GM23338 (cell line): ENCODE data around the gene ZFP92. TPM values are rescaled to one million over a fixed set of nuclear protein-coding genes. Genes with fewer than 3 reads are reported as not detected.

ENCODE experiments used
- ATAC-seq: fragments of 200-7000 bp; cut with Tn5 transposase; 3 replicates; pipeline ENCODE4 v1.9.1; 2020
- DNase-seq: peaks from one replicate; pipeline ENCODE4 v3.0.0-alpha.2; 2015; ENCODE audit warnings: low spot score
- H2AFZ ChIP-seq: fragments of 200-600 bp; sonication (generic); 2 replicates; pipeline ENCODE4 v1.8.0; 2016; ENCODE audit warnings: antibody characterized with exemption, mild to moderate bottlenecking, moderate library complexity
- H3F3A ChIP-seq: fragments of 200-600 bp; sonication (generic); replicated peaks from 2 replicates; pipeline ENCODE4 v1.8.0; 2017; ENCODE audit warnings: antibody characterized with exemption, mixed run types, low read depth
- H3K27ac ChIP-seq: fragments of 200-600 bp; sonication (generic); 2 replicates; pipeline ENCODE4 v1.6.1; 2016; ENCODE audit warnings: low read depth
- H3K27me3 ChIP-seq: fragments of 200-600 bp; sonication (generic); 2 replicates; pipeline ENCODE4 v1.8.0; 2016; ENCODE audit warnings: mild to moderate bottlenecking, mixed run types, moderate library complexity; ENCODE audit not compliant: insufficient read depth
- H3K36me3 ChIP-seq: fragments of 200-600 bp; sonication (generic); 2 replicates; pipeline ENCODE4 v1.8.0; 2016; ENCODE audit warnings: mild to moderate bottlenecking; ENCODE audit not compliant: insufficient read depth
- H3K4me1 ChIP-seq: fragments of 200-600 bp; sonication (generic); 2 replicates; pipeline ENCODE4 v1.8.0; 2016; ENCODE audit warnings: mild to moderate bottlenecking, moderate library complexity; ENCODE audit not compliant: insufficient read depth
- H3K4me2 ChIP-seq: fragments of 200-600 bp; sonication (generic); 2 replicates; pipeline ENCODE4 v1.7.1; 2017; ENCODE audit warnings: mixed run types
- H3K4me3 ChIP-seq: fragments of 200-600 bp; sonication (generic); 2 replicates; pipeline ENCODE4 v1.6.1; 2016; ENCODE audit warnings: mixed run types
- H3K79me2 ChIP-seq: fragments of 200-600 bp; sonication (generic); replicated peaks from 2 replicates; pipeline ENCODE4 v1.8.0; 2017; ENCODE audit warnings: mild to moderate bottlenecking; ENCODE audit not compliant: insufficient read depth
- H3K9me2 ChIP-seq: fragments of 200-600 bp; sonication (generic); 2 replicates; pipeline ENCODE4 v1.8.0; 2017; ENCODE audit not compliant: insufficient read depth
- H4K20me1 ChIP-seq: fragments of 200-600 bp; sonication (generic); replicated peaks from 2 replicates; pipeline ENCODE4 v1.8.0; 2017; ENCODE audit warnings: mild to moderate bottlenecking; ENCODE audit not compliant: insufficient read depth
- H3K27ac Mint-ChIP-seq: 2 replicates; pipeline ENCODE4 v1.8.0; 2020; ENCODE audit warnings: inconsistent platforms, mild to moderate bottlenecking, moderate library complexity, mixed read lengths
- H3K27me3 Mint-ChIP-seq: 3 replicates; pipeline ENCODE4 v1.8.0; 2022; ENCODE audit warnings: low read depth, mild to moderate bottlenecking, moderate library complexity, mixed read lengths, inconsistent platforms; ENCODE audit not compliant: insufficient read depth, poor library complexity
- H3K36me3 Mint-ChIP-seq: 3 replicates; pipeline ENCODE4 v1.8.0; 2021; ENCODE audit warnings: low read depth, mild to moderate bottlenecking, inconsistent platforms, moderate library complexity, mixed read lengths
- H3K4me1 Mint-ChIP-seq: 3 replicates; pipeline ENCODE4 v1.8.0; 2020; ENCODE audit warnings: mild to moderate bottlenecking, inconsistent platforms, mixed read lengths
- H3K4me3 Mint-ChIP-seq: 3 replicates; pipeline ENCODE4 v1.8.0; 2021; ENCODE audit warnings: moderate library complexity, mild to moderate bottlenecking, inconsistent platforms, mixed read lengths
- H3K9me3 Mint-ChIP-seq: 3 replicates; pipeline ENCODE4 v1.8.0; 2020; ENCODE audit warnings: moderate library complexity, mild to moderate bottlenecking, inconsistent platforms, mixed read lengths
- CREB1 ChIP-seq: fragments of 250-450 bp; sonication (Bioruptor Pico); IDR thresholded peaks from 2 replicates; pipeline ENCODE4 v1.5.0; 2020; ENCODE audit warnings: low read depth, mild to moderate bottlenecking, moderate library complexity
- EZH2 ChIP-seq: fragments of 200-600 bp; sonication (generic); IDR thresholded peaks from one replicate; pipeline ENCODE4 v1.8.0; 2017; ENCODE audit warnings: antibody characterized with exemption, mild to moderate bottlenecking, low read depth; ENCODE audit not compliant: unreplicated experiment
- EZH2phosphoT487 ChIP-seq: fragments of 200-600 bp; sonication (generic); IDR thresholded peaks from one replicate; pipeline ENCODE4 v1.8.1; 2018; ENCODE audit warnings: antibody characterized with exemption; ENCODE audit not compliant: unreplicated experiment
- POLR2AphosphoS5 ChIP-seq: IDR thresholded peaks from 2 replicates; pipeline ENCODE4 v1.6.1; 2016; ENCODE audit warnings: antibody characterized with exemption, low read depth
- ZNF114 ChIP-seq: fragments of 250-450 bp; sonication (Bioruptor Pico); IDR thresholded peaks from 2 replicates; pipeline ENCODE4 v1.5.0; 2020; ENCODE audit warnings: mild to moderate bottlenecking, moderate library complexity
- polyA plus RNA-seq: library from polyadenylated mRNA; unstranded; fragments of >200 nt; fragmentation: Nextera tagmentation; extraction: Ambion mirVana; gene quantifications from 2 replicates; pipeline ENCODE4 v1.2.1, GENCODE V29; 2016
- total RNA-seq: library from RNA; depleted of rRNA; stranded (reverse); fragments of >200 nt; shearing (Covaris generic); gene quantifications from 2 replicates; pipeline ENCODE4 v1.2.3, GENCODE V29; 2014
- TF ChIP-seq, protein P1 (sequence below), 2 experiments: fragments of 200-600 bp in 1 of 2; sonication (generic) in 1 of 2; conservative IDR thresholded peaks; 2 replicates each; pipeline versions ENCODE4 v1.5.1 to v1.6.1; 2016 to 2017; ENCODE audit warnings: antibody characterized with exemption in 2 of 2, low read depth in 2 of 2, mild to moderate bottlenecking in 2 of 2, moderate library complexity in 1 of 2
- TF ChIP-seq, protein P2 (sequence below): IDR thresholded peaks from one replicate; pipeline ENCODE4 v1.6.1; 2018; ENCODE audit warnings: antibody characterized with exemption; ENCODE audit not compliant: unreplicated experiment
- TF ChIP-seq, protein P3 (sequence below): IDR thresholded peaks from 2 replicates; pipeline ENCODE4 v1.6.1; 2016; ENCODE audit warnings: antibody characterized with exemption
- TF ChIP-seq, protein P4 (sequence below): fragments of 250-450 bp; sonication (Bioruptor Pico); IDR thresholded peaks from 2 replicates; pipeline ENCODE4 v1.5.0; 2020; ENCODE audit warnings: mild to moderate bottlenecking, moderate library complexity

ZFP92 gene
- total and polyA plus RNA-seq, 2 experiments from 2014 or later, result 0.05 to 0.52 TPM

DNA sequence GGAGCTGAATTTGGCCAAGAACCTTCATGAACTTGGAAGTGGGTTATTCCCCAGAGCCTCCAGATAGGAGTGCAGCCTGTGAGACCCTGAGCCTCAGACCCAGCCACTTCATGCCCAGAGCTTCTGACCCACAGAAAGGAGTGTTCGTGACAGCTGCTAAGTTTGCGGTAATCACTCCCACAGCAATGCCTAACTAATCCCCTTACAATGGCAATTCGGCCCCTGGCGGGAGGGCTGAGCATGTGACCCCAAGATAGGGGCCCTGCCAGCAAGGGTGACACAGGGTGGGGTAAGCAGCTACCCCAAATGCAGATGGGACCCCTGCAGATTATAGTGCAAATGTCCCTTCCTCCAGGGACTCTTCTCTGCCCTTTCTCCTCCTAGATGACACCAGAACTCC, 32.7 kb upstream of the ZFP92 start:
- Histone ChIP-seq H3K27me3 (no peaks in the 10 kb centered on the region), H3K27ac (no peak overlapping the region), H3K4me3 (no peak overlapping the region), H3K4me1 (no peaks in the 10 kb centered on the region), H3F3A (no peaks in the 10 kb centered on the region), H2AFZ (no peak overlapping the region), H3K36me3 (no peaks in the 10 kb centered on the region), H3K4me2 (no peak overlapping the region), H4K20me1 (no peaks in the 10 kb centered on the region), H3K9me2 (no peaks in the 10 kb centered on the region), H3K79me2 (no peaks in the 10 kb centered on the region)
- H3K4me3 Mint-ChIP-seq, result no peak overlapping the region
- no peak for ATAC-seq
- H3K36me3 Mint-ChIP-seq, result peaks cover 3% of the 10 kb centered on the region; the same call in 2 of the 3 replicates
- H3K9me3 Mint-ChIP-seq, result peaks cover 6% of the 10 kb centered on the region; the same call in 2 of the 3 replicates
- peaks cover 3% of the 10 kb centered on the region for H3K27me3 Mint-ChIP-seq
- no peak overlapping the region for H3K27ac Mint-ChIP-seq
- no peak for DNase-seq
- H3K4me1 Mint-ChIP-seq, result peaks cover 6% of the 10 kb centered on the region; the same call in 2 of the 3 replicates
- TF ChIP-seq ZNF114, result no peak

DNA sequence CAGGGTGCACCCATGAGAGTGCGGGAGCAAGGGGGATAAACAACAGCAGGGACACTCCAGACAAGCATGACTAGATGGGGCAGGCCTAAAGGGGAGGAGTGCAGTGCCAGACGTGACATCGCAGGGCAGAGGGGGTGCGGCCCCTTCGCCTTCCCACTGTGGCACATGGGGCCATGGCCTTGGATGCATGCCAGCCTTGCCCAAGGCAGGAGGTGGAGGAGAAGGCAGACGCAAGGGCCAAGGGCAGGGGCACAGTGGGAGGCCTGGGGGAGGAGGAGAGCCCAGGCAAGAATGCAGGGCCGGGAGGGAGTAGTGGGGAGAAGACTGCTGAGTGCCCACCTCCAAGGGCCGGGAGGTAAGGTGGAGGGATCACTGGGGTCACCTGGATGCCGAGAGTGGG, 31.8 kb upstream of the ZFP92 start:
- no peaks in the 10 kb centered on the region for H3K4me1 ChIP-seq
- H3K4me3 ChIP-seq, result no peak overlapping the region
- H3K27me3 Mint-ChIP-seq, result peaks cover 3% of the 10 kb centered on the region
- H2AFZ ChIP-seq, result no peak overlapping the region
- H4K20me1 ChIP-seq, result no peaks in the 10 kb centered on the region
- H3K27ac Mint-ChIP-seq, result no peak overlapping the region
- no peaks in the 10 kb centered on the region for H3F3A ChIP-seq
- H3K4me3 Mint-ChIP-seq, result no peak overlapping the region
- no peak overlapping the region for H3K27ac ChIP-seq
- H3K9me3 Mint-ChIP-seq, result peaks cover 6% of the 10 kb centered on the region; the same call in 2 of the 3 replicates
- H3K36me3 Mint-ChIP-seq, result peaks cover 3% of the 10 kb centered on the region; the same call in 2 of the 3 replicates
- ATAC-seq (no peak), DNase-seq (no peak)
- H3K4me1 Mint-ChIP-seq, result peaks cover 6% of the 10 kb centered on the region; the same call in 2 of the 3 replicates
- no peaks in the 10 kb centered on the region for H3K36me3 ChIP-seq
- no peak overlapping the region for H3K4me2 ChIP-seq
- H3K9me2 ChIP-seq, result no peaks in the 10 kb centered on the region
- H3K79me2 ChIP-seq, result no peaks in the 10 kb centered on the region
- no peaks in the 10 kb centered on the region for H3K27me3 ChIP-seq
- TF ChIP-seq, protein P1, sequence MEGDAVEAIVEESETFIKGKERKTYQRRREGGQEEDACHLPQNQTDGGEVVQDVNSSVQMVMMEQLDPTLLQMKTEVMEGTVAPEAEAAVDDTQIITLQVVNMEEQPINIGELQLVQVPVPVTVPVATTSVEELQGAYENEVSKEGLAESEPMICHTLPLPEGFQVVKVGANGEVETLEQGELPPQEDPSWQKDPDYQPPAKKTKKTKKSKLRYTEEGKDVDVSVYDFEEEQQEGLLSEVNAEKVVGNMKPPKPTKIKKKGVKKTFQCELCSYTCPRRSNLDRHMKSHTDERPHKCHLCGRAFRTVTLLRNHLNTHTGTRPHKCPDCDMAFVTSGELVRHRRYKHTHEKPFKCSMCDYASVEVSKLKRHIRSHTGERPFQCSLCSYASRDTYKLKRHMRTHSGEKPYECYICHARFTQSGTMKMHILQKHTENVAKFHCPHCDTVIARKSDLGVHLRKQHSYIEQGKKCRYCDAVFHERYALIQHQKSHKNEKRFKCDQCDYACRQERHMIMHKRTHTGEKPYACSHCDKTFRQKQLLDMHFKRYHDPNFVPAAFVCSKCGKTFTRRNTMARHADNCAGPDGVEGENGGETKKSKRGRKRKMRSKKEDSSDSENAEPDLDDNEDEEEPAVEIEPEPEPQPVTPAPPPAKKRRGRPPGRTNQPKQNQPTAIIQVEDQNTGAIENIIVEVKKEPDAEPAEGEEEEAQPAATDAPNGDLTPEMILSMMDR (conservative IDR thresholded peaks at IDR 0.05; ENCODE audit: low read depth in 2 of 2), result no peak
- TF ChIP-seq, protein P2, sequence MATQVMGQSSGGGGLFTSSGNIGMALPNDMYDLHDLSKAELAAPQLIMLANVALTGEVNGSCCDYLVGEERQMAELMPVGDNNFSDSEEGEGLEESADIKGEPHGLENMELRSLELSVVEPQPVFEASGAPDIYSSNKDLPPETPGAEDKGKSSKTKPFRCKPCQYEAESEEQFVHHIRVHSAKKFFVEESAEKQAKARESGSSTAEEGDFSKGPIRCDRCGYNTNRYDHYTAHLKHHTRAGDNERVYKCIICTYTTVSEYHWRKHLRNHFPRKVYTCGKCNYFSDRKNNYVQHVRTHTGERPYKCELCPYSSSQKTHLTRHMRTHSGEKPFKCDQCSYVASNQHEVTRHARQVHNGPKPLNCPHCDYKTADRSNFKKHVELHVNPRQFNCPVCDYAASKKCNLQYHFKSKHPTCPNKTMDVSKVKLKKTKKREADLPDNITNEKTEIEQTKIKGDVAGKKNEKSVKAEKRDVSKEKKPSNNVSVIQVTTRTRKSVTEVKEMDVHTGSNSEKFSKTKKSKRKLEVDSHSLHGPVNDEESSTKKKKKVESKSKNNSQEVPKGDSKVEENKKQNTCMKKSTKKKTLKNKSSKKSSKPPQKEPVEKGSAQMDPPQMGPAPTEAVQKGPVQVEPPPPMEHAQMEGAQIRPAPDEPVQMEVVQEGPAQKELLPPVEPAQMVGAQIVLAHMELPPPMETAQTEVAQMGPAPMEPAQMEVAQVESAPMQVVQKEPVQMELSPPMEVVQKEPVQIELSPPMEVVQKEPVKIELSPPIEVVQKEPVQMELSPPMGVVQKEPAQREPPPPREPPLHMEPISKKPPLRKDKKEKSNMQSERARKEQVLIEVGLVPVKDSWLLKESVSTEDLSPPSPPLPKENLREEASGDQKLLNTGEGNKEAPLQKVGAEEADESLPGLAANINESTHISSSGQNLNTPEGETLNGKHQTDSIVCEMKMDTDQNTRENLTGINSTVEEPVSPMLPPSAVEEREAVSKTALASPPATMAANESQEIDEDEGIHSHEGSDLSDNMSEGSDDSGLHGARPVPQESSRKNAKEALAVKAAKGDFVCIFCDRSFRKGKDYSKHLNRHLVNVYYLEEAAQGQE, result no peak
- TF ChIP-seq, protein P3, sequence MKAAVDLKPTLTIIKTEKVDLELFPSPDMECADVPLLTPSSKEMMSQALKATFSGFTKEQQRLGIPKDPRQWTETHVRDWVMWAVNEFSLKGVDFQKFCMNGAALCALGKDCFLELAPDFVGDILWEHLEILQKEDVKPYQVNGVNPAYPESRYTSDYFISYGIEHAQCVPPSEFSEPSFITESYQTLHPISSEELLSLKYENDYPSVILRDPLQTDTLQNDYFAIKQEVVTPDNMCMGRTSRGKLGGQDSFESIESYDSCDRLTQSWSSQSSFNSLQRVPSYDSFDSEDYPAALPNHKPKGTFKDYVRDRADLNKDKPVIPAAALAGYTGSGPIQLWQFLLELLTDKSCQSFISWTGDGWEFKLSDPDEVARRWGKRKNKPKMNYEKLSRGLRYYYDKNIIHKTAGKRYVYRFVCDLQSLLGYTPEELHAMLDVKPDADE, result no peak
- TF ChIP-seq, protein P4, sequence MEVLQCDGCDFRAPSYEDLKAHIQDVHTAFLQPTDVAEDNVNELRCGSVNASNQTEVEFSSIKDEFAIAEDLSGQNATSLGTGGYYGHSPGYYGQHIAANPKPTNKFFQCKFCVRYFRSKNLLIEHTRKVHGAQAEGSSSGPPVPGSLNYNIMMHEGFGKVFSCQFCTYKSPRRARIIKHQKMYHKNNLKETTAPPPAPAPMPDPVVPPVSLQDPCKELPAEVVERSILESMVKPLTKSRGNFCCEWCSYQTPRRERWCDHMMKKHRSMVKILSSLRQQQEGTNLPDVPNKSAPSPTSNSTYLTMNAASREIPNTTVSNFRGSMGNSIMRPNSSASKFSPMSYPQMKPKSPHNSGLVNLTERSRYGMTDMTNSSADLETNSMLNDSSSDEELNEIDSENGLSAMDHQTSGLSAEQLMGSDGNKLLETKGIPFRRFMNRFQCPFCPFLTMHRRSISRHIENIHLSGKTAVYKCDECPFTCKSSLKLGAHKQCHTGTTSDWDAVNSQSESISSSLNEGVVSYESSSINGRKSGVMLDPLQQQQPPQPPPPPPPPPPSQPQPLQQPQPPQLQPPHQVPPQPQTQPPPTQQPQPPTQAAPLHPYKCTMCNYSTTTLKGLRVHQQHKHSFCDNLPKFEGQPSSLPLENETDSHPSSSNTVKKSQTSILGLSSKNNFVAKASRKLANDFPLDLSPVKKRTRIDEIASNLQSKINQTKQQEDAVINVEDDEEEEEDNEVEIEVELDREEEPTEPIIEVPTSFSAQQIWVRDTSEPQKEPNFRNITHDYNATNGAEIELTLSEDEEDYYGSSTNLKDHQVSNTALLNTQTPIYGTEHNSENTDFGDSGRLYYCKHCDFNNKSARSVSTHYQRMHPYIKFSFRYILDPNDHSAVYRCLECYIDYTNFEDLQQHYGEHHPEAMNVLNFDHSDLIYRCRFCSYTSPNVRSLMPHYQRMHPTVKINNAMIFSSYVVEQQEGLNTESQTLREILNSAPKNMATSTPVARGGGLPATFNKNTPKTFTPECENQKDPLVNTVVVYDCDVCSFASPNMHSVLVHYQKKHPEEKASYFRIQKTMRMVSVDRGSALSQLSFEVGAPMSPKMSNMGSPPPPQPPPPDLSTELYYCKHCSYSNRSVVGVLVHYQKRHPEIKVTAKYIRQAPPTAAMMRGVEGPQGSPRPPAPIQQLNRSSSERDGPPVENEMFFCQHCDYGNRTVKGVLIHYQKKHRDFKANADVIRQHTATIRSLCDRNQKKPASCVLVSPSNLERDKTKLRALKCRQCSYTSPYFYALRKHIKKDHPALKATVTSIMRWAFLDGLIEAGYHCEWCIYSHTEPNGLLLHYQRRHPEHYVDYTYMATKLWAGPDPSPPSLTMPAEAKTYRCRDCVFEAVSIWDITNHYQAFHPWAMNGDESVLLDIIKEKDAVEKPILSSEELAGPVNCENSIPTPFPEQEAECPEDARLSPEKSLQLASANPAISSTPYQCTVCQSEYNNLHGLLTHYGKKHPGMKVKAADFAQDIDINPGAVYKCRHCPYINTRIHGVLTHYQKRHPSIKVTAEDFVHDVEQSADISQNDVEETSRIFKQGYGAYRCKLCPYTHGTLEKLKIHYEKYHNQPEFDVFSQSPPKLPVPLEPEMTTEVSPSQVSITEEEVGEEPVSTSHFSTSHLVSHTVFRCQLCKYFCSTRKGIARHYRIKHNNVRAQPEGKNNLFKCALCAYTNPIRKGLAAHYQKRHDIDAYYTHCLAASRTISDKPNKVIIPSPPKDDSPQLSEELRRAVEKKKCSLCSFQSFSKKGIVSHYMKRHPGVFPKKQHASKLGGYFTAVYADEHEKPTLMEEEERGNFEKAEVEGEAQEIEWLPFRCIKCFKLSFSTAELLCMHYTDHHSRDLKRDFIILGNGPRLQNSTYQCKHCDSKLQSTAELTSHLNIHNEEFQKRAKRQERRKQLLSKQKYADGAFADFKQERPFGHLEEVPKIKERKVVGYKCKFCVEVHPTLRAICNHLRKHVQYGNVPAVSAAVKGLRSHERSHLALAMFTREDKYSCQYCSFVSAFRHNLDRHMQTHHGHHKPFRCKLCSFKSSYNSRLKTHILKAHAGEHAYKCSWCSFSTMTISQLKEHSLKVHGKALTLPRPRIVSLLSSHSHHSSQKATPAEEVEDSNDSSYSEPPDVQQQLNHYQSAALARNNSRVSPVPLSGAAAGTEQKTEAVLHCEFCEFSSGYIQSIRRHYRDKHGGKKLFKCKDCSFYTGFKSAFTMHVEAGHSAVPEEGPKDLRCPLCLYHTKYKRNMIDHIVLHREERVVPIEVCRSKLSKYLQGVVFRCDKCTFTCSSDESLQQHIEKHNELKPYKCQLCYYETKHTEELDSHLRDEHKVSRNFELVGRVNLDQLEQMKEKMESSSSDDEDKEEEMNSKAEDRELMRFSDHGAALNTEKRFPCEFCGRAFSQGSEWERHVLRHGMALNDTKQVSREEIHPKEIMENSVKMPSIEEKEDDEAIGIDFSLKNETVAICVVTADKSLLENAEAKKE (CRISPR knock-in tag), result no peak
- no peak for TF ChIP-seq CREB1 (CRISPR knock-in tag)
- TF ChIP-seq EZH2, result no peak
- no peak for TF ChIP-seq ZNF114
- TF ChIP-seq EZH2phosphoT487, result no peak
- no peak for TF ChIP-seq POLR2AphosphoS5
